ENCODE data around the gene MACROD2. TPM values are rescaled to one million over a fixed set of nuclear protein-coding genes. Genes with fewer than 3 reads are reported as not detected.

The MACROD2 gene
- total and polyA plus RNA-seq, 2 of the 4 experiments (the other 2 are of a cell fraction) = not detected

DNA sequence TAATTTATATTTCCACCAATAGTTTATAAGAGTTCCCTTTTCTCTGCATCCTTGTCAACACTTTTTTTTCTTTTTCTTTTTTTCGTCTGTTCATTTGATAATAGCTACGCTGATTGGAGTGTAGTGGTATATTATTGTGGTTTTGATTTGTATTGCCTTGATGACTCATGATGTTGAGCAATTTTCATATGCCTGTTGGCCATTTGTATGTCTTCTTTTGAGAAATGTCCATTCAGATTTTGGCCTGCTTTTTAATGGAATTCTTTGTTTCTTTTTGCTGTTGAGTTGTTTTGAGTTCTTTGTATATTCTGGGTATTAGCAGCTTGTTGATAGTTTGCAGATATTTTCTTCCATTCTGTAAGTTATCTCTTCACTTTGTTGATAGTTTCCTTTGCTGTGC, 1804.6 kb downstream of the MACROD2 start:
- no peaks in the 10 kb centered on the region for H3K9me1 ChIP-seq (ENCODE audit: insufficient read depth, low read length)
- no peak overlapping the region for H3K9ac ChIP-seq (ENCODE audit: low read depth, low read length)
- in situ Hi-C loops (cut with MboI; ENCODE audit: low sequenced_read_pairs) (no loop called here), dilution Hi-C loops (cut with HindIII; ENCODE audit: low sequenced_read_pairs, unreplicated experiment) (no loop called here), intact Hi-C loops (cut with micrococcal nuclease) (no loop called here)
- H3K4ac ChIP-seq (ENCODE audit: low read depth, low read length) = no peak overlapping the region
- no CpG with 5 or more reads among the region's 2 CpGs for WGBS, 2 experiments (ENCODE audit: extremely low coverage in 2 of 2, insufficient read length in 1 of 2)
- no peak overlapping the region for H2BK20ac ChIP-seq (ENCODE audit: low read depth, low read length)
- BruUV-seq (replicated peaks) = no TSS peak
- H3K4me1 ChIP-seq (ENCODE audit: control insufficient read depth, insufficient read depth, low read length) = no peaks in the 10 kb centered on the region
- no peak overlapping the region for H3K4me3 ChIP-seq (ENCODE audit: insufficient read depth, low read depth, low read length)
- H3K18ac ChIP-seq (ENCODE audit: low read depth, low read length) = no peak overlapping the region
- no peak overlapping the region for H3K14ac ChIP-seq (replicated peaks; ENCODE audit: low read depth, low read length)
- H3K27ac ChIP-seq (ENCODE audit: insufficient read depth, low read length) = no peak overlapping the region
- H4K5ac ChIP-seq (ENCODE audit: low read depth, low read length) = no peak overlapping the region
- H3K79me1 ChIP-seq (ENCODE audit: low read depth in 1 of 2, low read length in 2 of 2) = no peaks in the 10 kb centered on the region
- H3K56ac ChIP-seq (ENCODE audit: extremely low read depth, insufficient read depth, low read length) = no peak overlapping the region
- H4K8ac ChIP-seq (ENCODE audit: low read depth in 2 of 2, low read length in 2 of 2) = no peak overlapping the region
- no peak overlapping the region for H2AFZ ChIP-seq (replicated peaks; ENCODE audit: low read length, poor library complexity)
- CTCF ChIA-PET = no interaction called here
- H2BK15ac ChIP-seq (ENCODE audit: low read depth, low read length) = no peak overlapping the region
- POLR2A ChIA-PET (ENCODE audit: unreplicated experiment) = no interaction called here
- H2AK9ac ChIP-seq (replicated peaks; ENCODE audit: low read depth, low read length, poor library complexity) = no peak overlapping the region
- H3K27me3 ChIP-seq (ENCODE audit: control insufficient read depth, insufficient read depth, low read length) = no peaks in the 10 kb centered on the region
- H4K91ac ChIP-seq (ENCODE audit: insufficient read depth, low read depth, low read length) = no peak overlapping the region
- H3K9me3 ChIP-seq (ENCODE audit: control insufficient read depth, insufficient read depth, low read length) = 0 out of 2 replicates have a peak, but pooled peaks cover 2% of the 10 kb centered on the region
- TF ChIP-seq CEBPB (IDR thresholded peaks at IDR 0.05; ENCODE audit: low read depth, low read length) (peak; percentile 28; the same call in 1 of the 2 replicates), ELK1 (IDR thresholded peaks at IDR 0.05; ENCODE audit: borderline replicate concordance, low read depth, low read length) (no peak)
- no peaks in the 10 kb centered on the region for H4K20me1 ChIP-seq (ENCODE audit: insufficient read depth, low read length)
- H2BK120ac ChIP-seq (ENCODE audit: low read depth, low read length) = no peak overlapping the region
- no peak overlapping the region for H2AK5ac ChIP-seq (ENCODE audit: low read depth, low read length)
- no peak overlapping the region for H2BK5ac ChIP-seq (ENCODE audit: low read depth, low read length, poor library complexity, severe bottlenecking)
- H3K36me3 ChIP-seq (ENCODE audit: control insufficient read depth, insufficient read depth, low read length) = no peaks in the 10 kb centered on the region
- DNase-seq (peak; percentile 0), ATAC-seq (ENCODE audit: low read depth) (no peak)
- H3K4me2 ChIP-seq (ENCODE audit: low read depth, low read length) = no peak overlapping the region
- no peak overlapping the region for H3K23ac ChIP-seq (ENCODE audit: low read depth, low read length)

Measured in IMR-90 (cell line).